BJ (cell line): ENCODE measurements around the gene C20orf144. TPM values are rescaled to one million over a fixed set of nuclear protein-coding genes. Genes with fewer than 3 reads are reported as not detected.
"Not testable (repeated sequence)": the region's sequence is repeated elsewhere in the genome, so short reads cannot be mapped to it uniquely, and the experiment has no call there.

ENCODE experiments used
- CTCF ChIA-PET: fragments of 350-600 bp; formaldehyde crosslinking; extraction: SDS; loops from one replicate; lab custom pipeline; 2021; ENCODE audit warnings: antibody characterized with exemption, inconsistent platforms; lab: Yijun Ruan, JAX
- POLR2A ChIA-PET: fragments of 300-600 bp; sonication (Branson Sonifier 250); formaldehyde crosslinking; extraction: SDS; loops from one replicate; lab custom pipeline; 2021; ENCODE audit warnings: antibody characterized with exemption; lab: Charles Lee
- DNase-seq: peaks from one replicate; pipeline ENCODE4 v3.0.0-alpha.2; 2011; ENCODE audit warnings: low read depth
- H3K27me3 ChIP-seq: 2 replicates; pipeline ENCODE4 v1.6.0; 2011; ENCODE audit warnings: low read length; ENCODE audit not compliant: control insufficient read depth, insufficient read depth
- H3K36me3 ChIP-seq: 2 replicates; pipeline ENCODE4 v1.5.1; 2011; ENCODE audit warnings: low read length; ENCODE audit not compliant: control insufficient read depth, insufficient read depth
- H3K4me3 ChIP-seq: 2 replicates; pipeline ENCODE4 v1.5.1; 2011; ENCODE audit warnings: low read depth, mild to moderate bottlenecking, control low read depth, low read length
- CTCF ChIP-seq: IDR thresholded peaks from 2 replicates; pipeline ENCODE4 v1.5.1; 2011; ENCODE audit warnings: low read depth, mild to moderate bottlenecking, control low read depth, inconsistent platforms, low read length, moderate library complexity; ENCODE audit not compliant: insufficient read depth
- polyA plus RNA-seq: library from polyadenylated mRNA; depleted of rRNA; stranded (reverse); fragments of >200 nt; gene quantifications from 2 replicates; pipeline ENCODE4 v1.2.3, GENCODE V29; 2011

Gene C20orf144
- polyA plus RNA-seq, 1 experiment: 0.22 TPM

- Histone ChIP-seq H3K36me3 (peaks cover 10% of the 10 kb centered on the region), H3K27me3 (no peaks in the 10 kb centered on the region), H3K4me3 (no peak overlapping the region)
- no peak for DNase-seq
- TF ChIP-seq CTCF: no peak
- ChIA-PET CTCF (no interaction called here), POLR2A (no interaction called here)
Observed at GRCh38 chr20:33627577-33628216, 34.4 kb upstream of the C20orf144 start.

GRCh38 chr20:33629533-33629932 lies 32.6 kb upstream of the C20orf144 start:
- POLR2A ChIA-PET: no interaction called here
- CTCF ChIA-PET: no interaction called here
- Histone ChIP-seq H3K27me3 (no peaks in the 10 kb centered on the region), H3K36me3 (peaks cover 8% of the 10 kb centered on the region; the same call in 1 of the 2 replicates), H3K4me3 (no peak overlapping the region)
- DNase-seq: no peak
- no peak for TF ChIP-seq CTCF

GRCh38 chr20:33629979-33630378 lies 32.1 kb upstream of the C20orf144 start:
- peaks cover 8% of the 10 kb centered on the region; the same call in 1 of the 2 replicates for H3K36me3 ChIP-seq
- H3K27me3 ChIP-seq: no peaks in the 10 kb centered on the region
- no peak for DNase-seq
- ChIA-PET POLR2A (no interaction called here), CTCF (no interaction called here)
- no peak for TF ChIP-seq CTCF
- no peak overlapping the region for H3K4me3 ChIP-seq

- POLR2A ChIA-PET: no interaction called here
- CTCF ChIA-PET: interaction anchor here (1.4 kb wide), 1 partner anchor 23 kb away, joined by 4 read pairs; no protein-coding TSS in a partner anchor
- no peak for DNase-seq
- Histone ChIP-seq H3K27me3 (no peaks in the 10 kb centered on the region), H3K36me3 (peaks cover 8% of the 10 kb centered on the region; the same call in 1 of the 2 replicates), H3K4me3 (no peak overlapping the region)
- no peak for TF ChIP-seq CTCF
Observed at GRCh38 chr20:33630507-33630906, 31.6 kb upstream of the C20orf144 start.

DNA sequence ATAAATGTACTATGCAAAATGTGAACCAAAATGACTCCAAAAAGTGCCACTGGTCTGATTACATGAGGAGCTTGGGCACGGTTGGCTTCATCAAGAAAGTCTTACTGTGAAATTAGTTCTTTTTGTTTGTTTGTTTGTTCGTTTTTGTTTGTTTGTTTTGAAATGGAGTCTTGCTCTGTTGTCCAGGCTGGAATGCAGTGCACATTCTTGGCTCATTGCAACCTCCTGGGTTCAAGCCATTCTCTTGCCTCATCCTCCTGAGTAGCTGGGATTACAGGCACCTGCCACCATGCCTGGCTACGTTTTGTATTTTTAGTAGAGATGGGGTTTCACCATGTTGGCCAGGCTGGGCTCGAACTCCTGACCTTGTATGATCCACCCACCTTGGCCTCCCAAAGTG lies 30.2 kb upstream of the C20orf144 start:
- H3K4me3 ChIP-seq, POLR2A ChIA-PET, H3K27me3 ChIP-seq, DNase-seq, H3K36me3 ChIP-seq: not testable (repeated sequence)
- CTCF ChIA-PET: interaction anchor here (0.6 to 0.9 kb wide), 2 partner anchors 16 to 27 kb away, joined by 3 read pairs; no protein-coding TSS in a partner anchor
